Right cardiac atrium (tissue), 5 donors: Measurements from ENCODE around the gene MTHFD1L. TPM values are rescaled to one million over a fixed set of nuclear protein-coding genes. Genes with fewer than 3 reads are reported as not detected.
"Not testable (repeated sequence)": the region's sequence is repeated elsewhere in the genome, so short reads cannot be mapped to it uniquely, and the experiment has no call there.

Source experiments
- ATAC-seq, 2 donors: fragments of 200-7000 bp; cut with Tn5 transposase; one replicate each; pipeline versions ENCODE4 v1.8.0 to v1.9.1; 2020; ENCODE audit warnings: moderate library complexity in 2 of 2, mild to moderate bottlenecking in 1 of 2
- DNase-seq, 3 donors: peaks; one replicate each; pipeline ENCODE4 v3.0.0-alpha.2; 2020
- H3K27ac ChIP-seq: one replicate; pipeline ENCODE4 v1.5.1; 2013; ENCODE audit warnings: mild to moderate bottlenecking, low read length, control low read depth, moderate library complexity
- H3K27me3 ChIP-seq: one replicate; pipeline ENCODE4 v1.6.1; 2013; ENCODE audit not compliant: control insufficient read depth, insufficient read depth
- H3K4me1 ChIP-seq: one replicate; pipeline ENCODE4 v1.6.1; 2013; ENCODE audit warnings: low read length; ENCODE audit not compliant: control insufficient read depth, insufficient read depth
- H3K4me3 ChIP-seq: one replicate; pipeline ENCODE4 v1.5.1; 2013; ENCODE audit warnings: low read length, control low read depth
- H3K9me3 ChIP-seq: one replicate; pipeline ENCODE4 v1.6.1; 2013; ENCODE audit warnings: low read length; ENCODE audit not compliant: control insufficient read depth
- WGBS: extraction: QIAGEN DNeasy Blood & Tissue Kit; methylation state at CpG from one replicate; pipeline ENCODE4 v1.1.7; 2013; 5-methylcytosine and 5-hydroxymethylcytosine counted together
- intact Hi-C, 4 donors: fragments of 100-400 bp; cut with DNase I; formaldehyde crosslinking; loops; one replicate each; pipeline versions ENCODE4 v1.11.0 to v1.14.0; 2022 to 2023
- polyA plus RNA-seq: library from polyadenylated mRNA; stranded (reverse); fragments of 200-250 nt; gene quantifications from one replicate; pipeline ENCODE4 v1.2.3, GENCODE V29; 2013
- total RNA-seq, 4 donors: library from RNA; stranded (reverse); fragmentation: NEBNext Ultra II Directional; extraction: Animal tissue kit (Norgen Biotek cat#: 25700); gene quantifications; one replicate each; pipeline ENCODE4 v1.2.1, GENCODE V29; 2021
- donor health status: healthy with polysubstance abuse.
- donor health status: DM: no; HTN: yes; CAD: no.
- donor health status: DM: no; HTN: no; CAD: no.
- donor health status: DM: no; HTN: yes; CAD: no; lungs with severe emphysema.
- donor health status: DM: yes; HTN: yes; CAD: no.

MTHFD1L gene
- total and polyA plus RNA-seq, 5 donors, result 2.4 to 18.2 (median 5.0) TPM

DNA sequence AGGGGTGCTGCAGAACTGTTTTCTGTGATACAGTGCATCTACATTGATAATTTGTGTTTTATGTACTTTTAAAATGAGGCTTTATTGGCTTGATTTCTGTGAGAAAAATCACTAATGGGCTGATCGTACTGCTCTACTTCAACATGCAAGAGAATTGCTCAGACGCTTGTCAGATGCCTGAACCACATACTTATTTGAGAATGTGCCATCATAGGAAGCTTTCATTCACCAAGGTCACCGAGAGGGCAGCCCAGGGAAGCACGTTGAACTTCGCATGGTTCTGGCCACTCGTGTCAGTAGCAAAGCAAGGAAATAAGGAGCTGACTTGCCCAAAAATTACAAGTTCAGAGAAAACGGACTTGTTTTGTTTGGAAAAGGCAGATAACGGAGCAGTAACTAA lies 205.8 kb downstream of the MTHFD1L start:
- ATAC-seq (peak; percentile 77 to 83), DNase-seq (peak; percentile 67 to 84 (median 81))
- 24% methylated on average over 8 of the region's 8 CpGs for WGBS
- H3K9me3 ChIP-seq, result no peaks in the 10 kb centered on the region
- H3K27me3 ChIP-seq, result no peaks in the 10 kb centered on the region
- peaks cover 16% of the 10 kb centered on the region for H3K4me1 ChIP-seq
- intact Hi-C loops, result no loop called here
- H3K4me3 ChIP-seq, result peak overlapping the region; percentile 42
- peak overlapping the region; percentile 68 for H3K27ac ChIP-seq

DNA sequence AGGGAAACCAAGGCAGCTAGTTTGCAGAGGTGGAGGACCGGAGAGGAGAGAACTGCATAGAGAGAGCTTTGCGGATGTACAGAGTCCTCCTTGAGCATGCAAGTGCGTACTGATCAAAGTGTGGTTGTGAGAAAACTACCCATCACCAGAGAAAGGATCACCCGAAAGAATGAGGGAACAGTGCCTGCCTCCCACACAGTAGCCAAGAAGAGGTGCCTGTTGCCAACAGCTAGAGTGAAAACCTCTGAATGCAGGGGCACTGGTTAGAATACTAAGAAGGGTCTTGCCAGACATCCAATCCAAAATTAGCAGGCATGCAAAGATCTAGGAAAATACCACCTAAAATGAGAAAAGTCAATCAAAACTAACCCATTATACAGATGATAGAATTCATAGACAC lies 207.6 kb downstream of the MTHFD1L start:
- Histone ChIP-seq H3K27me3 (no peaks in the 10 kb centered on the region), H3K4me1 (peaks cover 12% of the 10 kb centered on the region), H3K9me3 (no peaks in the 10 kb centered on the region), H3K27ac (no peak overlapping the region), H3K4me3 (no peak overlapping the region)
- WGBS, result 70% methylated on average over 4 of the region's 4 CpGs
- ATAC-seq (no peak), DNase-seq (no peak)
- intact Hi-C loops, result no loop called here

DNA sequence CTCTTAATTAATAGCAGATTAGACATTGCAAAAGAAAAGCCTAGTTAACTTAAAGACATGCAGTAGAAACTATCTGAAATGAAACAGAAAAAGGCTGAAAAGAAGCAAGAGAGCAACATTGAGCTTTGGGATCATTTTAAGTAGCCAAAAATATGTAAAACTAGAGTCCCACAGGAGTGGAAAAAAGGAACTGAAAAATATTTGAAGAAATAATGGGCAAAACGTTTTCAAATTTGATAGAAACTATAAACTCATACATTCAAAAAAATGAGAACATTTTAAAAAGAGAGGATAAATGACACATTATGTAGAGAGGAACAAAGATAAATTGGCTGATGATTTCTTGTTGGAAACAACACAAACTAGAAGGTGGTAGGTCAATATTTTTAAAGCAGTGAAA lies 208.2 kb downstream of the MTHFD1L start:
- no peaks in the 10 kb centered on the region for H3K9me3 ChIP-seq
- DNase-seq (no peak), ATAC-seq (no peak)
- no peaks in the 10 kb centered on the region for H3K27me3 ChIP-seq
- intact Hi-C loops, result no loop called here
- no peak overlapping the region for H3K4me3 ChIP-seq
- H3K4me1 ChIP-seq, result peaks cover 11% of the 10 kb centered on the region
- WGBS, result 23% methylated on average over 1 of the region's 1 CpG
- no peak overlapping the region for H3K27ac ChIP-seq

DNA sequence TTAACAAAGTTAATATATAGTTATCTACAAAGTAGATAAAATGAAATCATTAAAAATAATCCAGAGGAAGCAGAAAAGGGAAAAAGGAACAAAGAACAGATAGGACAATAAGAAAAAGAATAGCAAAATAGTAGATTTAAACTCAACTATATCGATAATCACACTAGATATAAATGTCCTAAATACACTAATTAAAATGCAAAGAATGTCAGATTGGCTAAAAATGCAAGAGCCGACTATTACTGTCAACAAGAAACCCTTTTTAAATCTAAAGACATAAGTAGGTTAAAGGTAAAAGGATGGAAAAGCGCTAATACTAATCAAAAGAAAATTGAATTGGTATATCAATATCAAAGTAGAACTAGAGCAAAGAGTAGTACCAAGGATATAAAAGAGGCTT lies 209.5 kb downstream of the MTHFD1L start:
- 98% methylated on average over 3 of the region's 3 CpGs for WGBS
- Histone ChIP-seq H3K9me3 (no peaks in the 10 kb centered on the region), H3K27me3 (no peaks in the 10 kb centered on the region), H3K27ac (no peak overlapping the region), H3K4me3 (no peak overlapping the region), H3K4me1 (peaks cover 7% of the 10 kb centered on the region)
- intact Hi-C loops, result no loop called here
- ATAC-seq (no peak), DNase-seq (no peak)

DNA sequence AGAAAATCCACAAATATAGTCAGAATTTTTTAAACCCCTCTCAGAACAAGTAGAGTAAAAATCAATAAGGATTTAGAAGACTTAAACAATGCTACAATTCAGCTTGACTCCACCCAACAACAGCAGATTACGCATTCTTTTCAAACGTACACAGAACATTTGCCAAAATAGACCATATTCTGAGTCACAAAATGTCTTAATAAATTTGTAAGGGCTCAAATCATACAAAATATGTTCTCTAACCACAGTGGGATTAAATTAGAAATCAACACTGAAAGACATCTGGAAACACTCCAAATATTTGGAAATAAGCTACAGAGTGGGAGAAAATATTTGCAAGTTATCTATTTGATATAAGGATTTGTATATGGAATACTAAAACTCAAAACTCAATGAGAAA lies 210.0 kb downstream of the MTHFD1L start:
- Histone ChIP-seq H3K27me3 (no peaks in the 10 kb centered on the region), H3K4me1 (peaks cover 9% of the 10 kb centered on the region), H3K9me3 (no peaks in the 10 kb centered on the region), H3K27ac (no peak overlapping the region), H3K4me3 (no peak overlapping the region)
- ATAC-seq (no peak), DNase-seq (no peak)
- WGBS, result 64% methylated on average over 2 of the region's 2 CpGs
- intact Hi-C loops, result no loop called here

DNA sequence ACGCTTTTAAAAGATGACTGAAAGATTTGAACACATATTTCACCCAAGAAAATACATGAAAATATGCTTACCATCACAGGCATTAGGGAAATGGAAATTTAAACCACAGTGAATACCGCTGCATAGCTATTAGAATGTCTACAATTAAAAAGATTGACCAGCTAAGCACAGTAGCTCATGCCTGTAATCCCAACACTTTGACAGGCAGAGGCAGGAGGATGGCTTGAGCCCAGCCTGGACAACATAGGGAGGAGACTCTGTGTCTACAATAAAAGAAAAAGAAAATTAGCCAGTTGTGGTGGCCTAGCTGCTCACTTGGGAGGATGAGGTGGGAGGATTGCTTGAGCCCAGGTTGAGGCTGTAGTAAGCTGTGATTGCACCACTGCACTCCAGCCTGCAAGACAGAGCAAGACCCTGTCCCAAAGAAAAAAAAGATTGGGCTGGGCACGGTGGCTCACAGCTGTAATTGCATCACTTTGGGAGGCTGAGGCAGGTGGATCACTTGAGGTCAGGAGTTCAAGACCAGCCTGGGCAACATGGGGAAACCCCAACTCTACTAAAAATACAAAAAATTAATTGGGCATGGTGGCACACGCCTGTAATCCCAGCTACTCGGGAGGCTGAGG lies 210.5 kb downstream of the MTHFD1L start:
- ATAC-seq, result no peak
- no peak for DNase-seq
- 91% methylated on average over 5 of the region's 5 CpGs for WGBS
- H3K4me1 ChIP-seq, result peaks cover 7% of the 10 kb centered on the region
- no peak overlapping the region for H3K4me3 ChIP-seq
- intact Hi-C loops, result no loop called here
- H3K27me3 ChIP-seq, result no peaks in the 10 kb centered on the region
- no peaks in the 10 kb centered on the region for H3K9me3 ChIP-seq
- no peak overlapping the region for H3K27ac ChIP-seq

DNA sequence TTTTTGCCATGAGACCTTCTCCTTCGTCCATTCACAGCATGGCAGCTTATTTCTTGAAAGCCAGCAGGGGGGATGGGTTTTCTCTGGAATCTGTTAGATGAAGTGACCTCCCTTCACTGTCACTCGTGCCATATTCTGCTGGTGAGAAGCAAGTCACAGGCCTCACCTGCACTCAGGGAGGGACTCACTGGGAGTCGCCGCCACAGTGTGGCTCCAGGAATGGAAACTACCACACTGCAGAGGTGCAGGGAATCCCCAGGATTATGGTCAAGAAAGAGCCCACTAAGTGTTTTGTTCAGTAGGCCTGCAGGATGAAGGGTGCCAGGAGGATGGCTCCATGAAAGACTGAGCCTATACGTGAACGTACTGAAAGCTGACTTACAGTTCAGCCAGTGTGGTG lies 213.2 kb downstream of the MTHFD1L start:
- Histone ChIP-seq H3K27me3 (no peaks in the 10 kb centered on the region), H3K4me3 (no peak overlapping the region), H3K9me3 (no peaks in the 10 kb centered on the region), H3K27ac (no peak overlapping the region), H3K4me1 (peaks cover 3% of the 10 kb centered on the region)
- intact Hi-C loops, result no loop called here
- WGBS, result 89% methylated on average over 6 of the region's 6 CpGs
- ATAC-seq (no peak), DNase-seq (no peak)

DNA sequence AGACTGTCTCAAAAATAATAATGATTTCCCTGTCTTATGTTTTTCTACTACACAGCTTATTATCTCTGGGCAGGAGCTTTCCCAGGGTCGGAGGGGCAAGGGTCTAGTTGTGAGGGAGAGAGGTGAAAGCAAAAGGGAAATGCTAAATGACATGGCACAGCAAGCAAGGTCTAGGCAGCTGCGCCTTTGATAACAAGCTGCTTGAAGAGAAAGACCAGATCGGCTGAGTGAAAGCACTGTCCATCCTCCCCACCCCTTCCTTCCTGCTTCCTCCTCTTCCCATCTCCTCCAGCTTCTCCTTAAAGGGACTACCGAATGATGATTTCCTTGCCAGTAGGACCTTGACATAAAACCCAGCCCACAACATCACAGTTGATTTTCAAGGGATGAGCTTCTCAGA lies 216.2 kb downstream of the MTHFD1L start:
- no peak for DNase-seq
- Histone ChIP-seq H3K4me3 (no peak overlapping the region), H3K27me3 (no peaks in the 10 kb centered on the region), H3K27ac (no peak overlapping the region), H3K4me1 (peaks cover 3% of the 10 kb centered on the region), H3K9me3 (no peaks in the 10 kb centered on the region)
- peak in 1 of 2 donors; percentile 34 for ATAC-seq
- intact Hi-C loops, result no loop called here
- 33% methylated on average over 4 of the region's 4 CpGs for WGBS

DNA sequence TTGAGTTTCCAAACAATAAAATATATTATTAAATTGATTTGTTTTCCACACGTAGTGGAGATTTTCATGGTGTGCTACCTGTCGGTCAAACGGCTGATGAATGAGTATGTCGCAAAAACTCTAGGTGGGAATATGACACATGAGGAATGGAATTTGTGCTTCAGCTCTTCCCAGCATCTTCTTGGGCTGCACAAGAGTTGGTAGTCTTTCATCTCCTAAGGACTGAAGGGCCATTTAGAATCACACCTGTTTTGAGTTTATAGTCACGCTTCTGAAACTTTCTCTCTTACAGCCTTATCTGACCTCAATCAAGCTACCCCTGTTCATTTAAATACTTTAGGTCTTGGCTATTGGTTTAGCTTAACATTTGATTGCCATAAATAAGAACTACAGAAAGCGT lies 216.6 kb downstream of the MTHFD1L start:
- Histone ChIP-seq H3K9me3 (no peaks in the 10 kb centered on the region), H3K27ac (no peak overlapping the region), H3K4me3 (no peak overlapping the region), H3K27me3 (no peaks in the 10 kb centered on the region), H3K4me1 (peaks cover 3% of the 10 kb centered on the region)
- DNase-seq (no peak), ATAC-seq (no peak)
- intact Hi-C loops, result no loop called here
- 88% methylated on average over 6 of the region's 6 CpGs for WGBS

DNA sequence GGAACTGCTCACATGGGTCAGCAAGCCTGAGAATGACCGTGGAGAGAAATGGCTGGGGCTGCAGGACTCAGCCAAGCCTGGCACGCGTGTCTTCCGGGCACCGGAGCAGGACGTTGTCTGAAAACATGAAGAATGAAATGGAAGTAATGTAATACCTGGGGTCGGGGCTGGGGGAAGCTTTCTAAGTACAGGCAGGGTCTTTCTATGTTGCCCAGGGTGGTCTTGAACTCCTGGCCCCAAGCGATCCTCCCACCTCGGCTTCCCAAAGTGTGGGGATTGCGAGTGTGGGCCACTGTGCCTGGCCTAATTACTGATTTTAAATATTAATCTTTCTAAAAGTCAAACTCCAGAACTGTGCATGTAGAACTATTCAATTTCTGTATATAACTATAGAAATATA lies 218.8 kb downstream of the MTHFD1L start:
- Histone ChIP-seq H3K27ac (no peak overlapping the region), H3K9me3 (no peaks in the 10 kb centered on the region), H3K27me3 (no peaks in the 10 kb centered on the region), H3K4me3 (no peak overlapping the region), H3K4me1 (peaks cover 3% of the 10 kb centered on the region)
- intact Hi-C loops, result no loop called here
- ATAC-seq, result no peak
- 98% methylated on average over 10 of the region's 10 CpGs for WGBS
- DNase-seq, result no peak

DNA sequence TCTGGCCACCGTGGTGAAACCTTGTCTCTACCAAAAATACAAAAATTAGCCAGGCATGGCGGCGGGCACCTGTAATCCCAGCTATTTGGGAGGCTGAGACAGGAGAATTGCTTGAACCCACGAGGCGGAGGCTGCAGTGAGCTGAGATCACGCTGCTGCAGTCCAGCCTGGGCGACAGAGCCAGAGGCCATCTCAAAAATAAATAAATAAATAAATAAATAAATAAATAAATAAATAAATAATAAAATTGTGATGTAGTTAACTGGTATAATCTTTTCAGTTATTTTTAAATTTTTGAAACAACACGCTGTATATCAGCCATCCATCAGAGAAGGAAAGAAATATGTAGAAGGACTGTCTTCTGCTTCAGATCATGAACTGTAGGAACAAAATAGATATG lies 221.6 kb downstream of the MTHFD1L start:
- intact Hi-C loops, H3K27me3 ChIP-seq, H3K4me1 ChIP-seq, ATAC-seq, H3K27ac ChIP-seq, H3K4me3 ChIP-seq, H3K9me3 ChIP-seq: not testable (repeated sequence)
- peak in 1 of 3 donors; percentile 43 for DNase-seq
- WGBS, result 96% methylated on average over 8 of the region's 8 CpGs
